GM21526 (cell line): ENCODE results near the gene SULT1A1.
"Not testable (repeated sequence)": the region's sequence is repeated elsewhere in the genome, so short reads cannot be mapped to it uniquely, and the experiment has no call there.

ENCODE experiments used
- ATAC-seq: cut with Tn5 transposase; IDR thresholded peaks from one replicate; pipeline ENCODE4 v1.9.1; 2021; ENCODE audit warnings: moderate library complexity; ENCODE audit not compliant: unreplicated experiment, low FRiP score

SULT1A1 gene

DNA sequence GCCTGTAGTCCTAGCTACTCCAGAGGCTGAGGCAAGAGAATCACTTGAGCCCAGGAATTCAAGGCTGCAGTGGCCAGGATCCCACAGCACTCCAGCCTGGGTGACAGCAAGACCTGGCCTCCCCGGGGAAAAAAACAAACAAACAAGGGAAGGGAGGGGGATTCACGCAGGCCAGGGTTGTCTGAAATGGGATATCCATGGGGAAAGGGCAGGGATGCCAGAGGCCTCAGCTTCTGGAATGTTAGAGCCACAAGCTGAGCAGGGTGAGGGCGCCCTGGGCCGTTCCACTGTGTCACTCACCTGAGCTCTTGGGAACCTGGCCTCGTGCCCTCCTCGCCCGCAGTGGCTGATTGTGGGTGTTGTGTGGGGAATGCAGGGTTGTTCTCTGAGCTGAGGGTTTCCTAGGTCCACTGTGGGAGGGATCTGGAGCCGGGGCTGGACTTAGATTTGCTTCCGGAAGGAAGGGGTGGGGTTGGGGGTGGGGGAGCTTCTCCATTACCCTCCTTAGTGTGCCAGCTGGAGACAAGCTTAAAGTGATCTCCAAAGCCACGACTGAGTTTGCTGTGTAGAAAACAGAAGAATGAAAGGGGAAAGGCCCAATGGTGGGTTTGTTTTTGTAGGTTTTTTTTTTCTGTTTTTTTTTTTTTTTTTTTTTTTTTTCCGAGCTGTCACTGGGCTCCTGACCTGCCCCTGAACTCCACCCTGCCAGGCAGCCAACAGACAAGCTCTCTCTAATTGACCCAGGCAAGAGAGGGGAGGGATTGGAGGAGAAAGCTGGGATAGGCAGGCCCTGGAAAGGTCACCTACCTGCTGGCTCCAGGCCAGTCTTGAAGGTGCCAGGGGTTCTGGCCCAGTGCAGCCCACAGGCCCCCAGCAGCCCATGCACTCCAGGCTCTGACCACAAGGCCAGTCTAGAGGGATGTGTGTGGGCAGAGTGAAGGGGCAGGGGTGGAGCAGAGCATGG, at the start of gene SULT1A1:
SULT1A1 (minus strand) TSS at position 414 of the 964 bp plus-strand sequence. CDS start 1,189 bp downstream, outside the sequence.
- no peak for ATAC-seq

DNA sequence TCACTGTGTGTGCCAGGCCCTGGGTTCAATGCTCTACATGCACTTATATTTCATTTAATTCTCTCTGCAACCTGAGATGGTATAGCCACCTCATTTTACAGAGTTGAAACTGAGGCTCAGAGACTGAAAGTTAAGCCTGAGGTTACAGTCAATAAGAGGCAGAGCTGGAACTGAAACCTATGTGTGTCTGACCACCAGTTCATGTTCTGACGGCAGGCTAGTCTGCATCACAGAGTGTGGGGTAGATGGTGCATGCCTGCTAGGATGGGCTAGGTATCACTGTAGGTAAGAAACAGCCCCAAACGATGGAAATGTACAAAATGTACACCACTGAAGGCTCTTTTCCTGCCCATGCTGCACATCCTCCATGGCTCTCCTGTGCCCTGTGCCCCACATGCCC, 30.1 kb upstream of the SULT1A1 start:
- ATAC-seq = not testable (repeated sequence)

DNA sequence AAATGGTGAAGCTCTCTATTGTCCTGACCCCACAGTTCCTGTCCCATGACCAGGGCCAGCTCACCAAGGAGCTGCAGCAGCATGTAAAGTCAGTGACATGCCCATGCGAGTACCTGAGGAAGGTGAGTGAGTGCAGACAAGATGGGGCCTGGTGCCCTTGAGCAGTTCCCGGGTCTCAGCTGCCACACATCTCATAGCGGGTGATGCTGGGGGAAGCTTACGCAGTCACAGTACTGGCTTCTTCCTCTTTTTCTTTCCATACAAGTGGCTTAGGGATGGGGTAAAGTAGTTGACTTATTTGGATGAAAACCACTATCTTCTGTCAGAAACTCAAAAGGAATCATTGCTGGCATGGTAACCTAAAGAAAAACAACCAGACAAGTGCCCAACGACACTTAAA, 28.5 kb upstream of the SULT1A1 start:
- ATAC-seq = not testable (repeated sequence)

DNA sequence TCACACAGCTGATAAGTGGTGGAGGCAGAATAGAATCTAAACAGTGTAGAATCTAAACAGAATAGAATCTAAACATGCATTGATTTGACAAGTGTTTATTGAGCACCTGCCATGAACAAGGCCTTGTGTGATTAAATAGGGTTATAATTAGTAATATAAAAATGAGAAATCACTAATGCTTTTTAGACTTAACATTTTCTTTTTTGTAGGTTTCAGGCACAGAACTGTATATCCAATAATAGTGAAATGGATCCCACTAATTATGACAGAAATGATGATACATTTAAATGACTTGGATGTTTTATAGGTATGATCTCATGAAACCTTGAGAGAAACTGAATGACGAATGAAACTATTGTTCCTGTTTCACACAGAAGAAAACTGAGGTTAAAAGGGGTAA, 27.9 kb upstream of the SULT1A1 start, which contains the start of gene NPIPB8:
NPIPB8 (plus strand) TSS at position 301 of the 400 bp plus-strand sequence. CDS start 296 bp downstream, outside the sequence.
- not testable (repeated sequence) for ATAC-seq

DNA sequence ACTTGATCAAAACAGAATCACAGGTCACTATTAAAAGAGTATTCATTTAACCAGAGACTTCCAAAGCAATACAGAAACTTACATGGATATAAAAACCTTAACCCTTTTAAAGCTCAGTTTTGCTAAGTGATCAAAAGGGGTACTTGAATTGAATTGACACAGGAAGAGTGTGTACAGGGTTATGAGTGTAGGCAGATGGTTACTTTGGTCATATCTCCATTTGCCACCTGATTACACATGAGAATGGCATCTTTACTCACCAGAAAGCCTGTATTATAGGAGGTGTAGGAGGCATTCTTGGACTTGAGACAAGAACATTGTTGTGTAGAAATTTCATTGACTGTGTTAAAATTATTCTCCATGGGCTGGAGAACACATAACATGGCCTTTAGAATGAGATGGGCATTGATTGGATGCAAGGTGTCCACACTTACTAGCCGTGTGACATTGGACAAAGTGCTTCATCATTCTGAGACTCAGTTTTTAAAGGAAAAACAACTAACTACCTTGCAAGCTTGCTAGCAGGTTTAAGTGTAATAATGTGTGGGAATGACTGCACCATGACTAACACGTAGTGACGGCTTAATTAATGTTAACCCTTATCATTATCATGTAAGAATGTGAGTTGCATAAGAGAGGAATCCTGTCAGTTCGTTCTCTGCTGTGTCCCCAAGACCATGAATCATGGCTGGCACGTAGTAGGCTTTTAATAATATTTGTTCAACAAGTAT, 26.4 kb upstream of the SULT1A1 start:
- ATAC-seq = not testable (repeated sequence)

DNA sequence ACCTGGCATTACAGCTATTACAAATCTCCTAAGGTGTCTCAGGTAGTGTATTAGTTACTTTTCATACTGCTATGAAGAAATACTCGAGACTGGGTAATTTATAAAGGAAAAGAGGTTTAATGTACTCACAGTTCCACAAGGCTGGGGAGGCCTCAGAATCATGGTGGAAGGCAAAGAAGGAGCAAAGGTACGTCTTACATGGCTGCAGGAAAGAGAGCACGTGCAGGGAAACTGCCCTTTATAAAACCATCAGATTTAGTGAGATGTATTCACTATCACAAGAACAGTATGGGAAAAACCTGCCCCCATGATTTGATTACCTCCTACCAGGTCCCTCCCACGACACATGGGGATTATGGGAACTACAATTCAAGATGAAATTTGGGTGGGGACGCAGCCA, 21.1 kb upstream of the SULT1A1 start:
- ATAC-seq = not testable (repeated sequence)

DNA sequence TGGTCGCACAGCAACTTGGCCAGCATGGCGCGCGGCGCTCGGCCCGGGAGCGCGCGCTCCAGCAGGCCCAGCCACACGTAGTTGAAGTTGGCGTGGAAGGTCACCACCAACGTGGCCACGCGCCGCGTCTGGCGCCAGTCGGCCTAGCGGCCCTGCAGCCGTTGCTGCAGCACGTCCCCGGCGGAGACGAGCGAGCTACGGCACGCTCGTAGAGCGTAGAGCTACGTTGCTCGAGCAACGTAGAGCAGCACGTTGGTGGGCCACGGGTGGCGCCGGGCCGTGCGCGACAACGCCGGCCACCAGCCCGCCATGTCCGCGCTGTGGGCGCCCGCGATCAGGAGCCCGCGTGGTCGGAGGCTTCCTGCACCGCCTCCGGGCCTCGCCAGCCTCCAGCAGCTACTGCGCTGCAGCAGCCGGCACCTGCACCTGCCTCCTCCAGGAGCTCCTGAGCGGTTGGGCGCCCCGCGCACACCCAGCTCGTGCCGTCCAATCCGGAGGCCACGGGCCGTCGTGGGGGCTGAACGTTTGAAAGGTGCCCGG, 13.4 kb upstream of the SULT1A1 start:
- ATAC-seq = no peak

DNA sequence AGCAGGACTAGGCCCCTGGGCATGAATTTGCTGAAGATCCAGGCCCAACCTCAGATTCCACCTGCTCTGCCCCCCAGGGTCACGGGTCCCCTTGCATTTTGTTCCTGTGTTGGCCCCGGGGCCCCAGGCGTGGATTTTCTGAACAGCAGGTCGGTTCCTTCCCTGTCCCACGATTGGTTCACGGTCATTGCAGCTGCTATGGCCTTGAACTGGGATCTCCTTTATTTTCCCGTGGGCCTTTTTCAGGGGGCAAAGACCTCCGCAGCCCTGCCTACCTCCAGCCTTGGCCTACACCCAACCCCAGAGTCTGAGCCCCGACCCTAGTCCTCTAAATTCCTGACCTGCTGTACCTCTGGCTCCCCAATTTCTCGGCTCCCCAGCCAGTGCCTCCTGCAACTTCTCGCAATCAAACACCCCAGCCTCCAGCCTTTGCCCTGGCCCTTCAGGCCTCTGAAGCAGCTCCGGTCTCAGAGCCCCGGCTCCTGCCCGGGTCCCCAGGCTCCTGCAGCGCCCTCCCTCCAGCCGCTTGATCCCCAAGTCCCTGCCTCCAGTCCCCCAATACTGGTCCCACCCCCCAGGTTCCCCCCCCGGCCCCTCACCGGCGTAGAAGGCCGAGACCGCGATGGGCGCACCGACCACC, 12.8 kb upstream of the SULT1A1 start:
- not testable (repeated sequence) for ATAC-seq

DNA sequence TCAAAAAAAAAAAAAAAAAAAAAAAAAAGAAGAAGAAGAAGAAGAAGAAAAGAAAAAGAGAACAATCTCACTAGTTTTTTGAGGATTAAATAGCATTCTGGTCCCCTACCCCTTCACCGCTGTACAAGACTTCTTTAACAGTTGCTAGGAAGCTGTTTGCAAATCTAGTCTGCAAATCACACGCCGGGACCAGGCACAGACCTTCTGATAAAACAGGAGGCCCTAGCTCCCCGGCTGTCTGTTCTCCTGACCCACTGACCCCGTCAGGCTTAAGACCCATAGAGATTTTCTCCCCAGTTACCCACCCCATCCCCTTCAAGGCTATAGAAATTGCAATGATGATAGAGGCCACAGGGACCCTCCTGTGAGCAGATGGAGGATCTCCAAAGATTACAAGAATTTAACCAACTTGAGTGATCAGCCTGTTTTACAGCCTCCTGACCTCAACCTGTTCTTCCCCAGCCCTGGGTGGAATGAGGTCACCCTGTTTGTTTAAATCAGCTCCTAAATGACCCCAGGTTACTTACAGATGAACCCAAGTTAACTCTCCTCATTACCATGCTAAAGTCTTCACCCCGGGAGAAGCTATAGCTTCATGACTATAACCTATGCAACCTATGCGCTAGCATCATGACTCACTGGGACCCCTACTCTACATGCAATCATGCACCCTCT, 11.8 kb upstream of the SULT1A1 start:
- no peak for ATAC-seq

DNA sequence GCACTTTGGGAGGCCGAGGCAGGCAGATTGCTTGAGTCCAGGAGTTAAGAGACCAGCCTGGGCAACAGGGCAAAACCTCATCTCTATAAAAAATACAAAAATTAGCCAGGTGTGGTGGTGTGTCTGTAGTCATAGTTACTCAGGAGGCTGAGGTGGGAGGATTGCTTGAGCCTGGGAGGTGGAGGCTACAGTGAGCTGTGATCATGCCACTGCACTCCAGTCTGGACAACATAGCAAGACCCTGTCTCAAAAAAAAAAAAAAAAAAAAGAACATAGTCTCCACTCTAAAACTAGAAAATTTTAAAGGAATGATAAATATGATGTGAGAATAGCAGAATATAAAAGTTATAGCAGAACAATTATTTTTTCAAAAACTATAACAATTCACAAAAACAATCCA, 10.5 kb upstream of the SULT1A1 start:
- not testable (repeated sequence) for ATAC-seq

DNA sequence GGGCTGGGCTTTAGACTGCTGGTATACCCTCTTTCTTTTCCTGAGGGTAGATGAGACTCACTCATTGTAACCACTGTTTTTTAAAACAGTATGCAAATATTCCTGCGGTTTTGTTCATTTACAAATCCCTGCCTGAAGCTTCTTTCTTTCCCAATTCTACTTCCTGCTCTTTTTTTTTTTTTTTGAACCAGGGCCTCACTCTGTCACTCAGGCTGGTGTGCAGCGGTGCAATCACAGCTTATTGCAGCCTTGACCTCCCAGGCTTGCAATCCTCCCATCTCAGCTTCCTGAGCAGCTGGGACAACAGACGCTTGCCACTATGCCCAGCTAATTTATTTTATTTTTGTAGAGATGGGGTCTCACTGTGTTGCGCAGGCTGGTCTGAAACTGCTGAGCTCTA, 8.0 kb upstream of the SULT1A1 start:
- ATAC-seq = no peak

DNA sequence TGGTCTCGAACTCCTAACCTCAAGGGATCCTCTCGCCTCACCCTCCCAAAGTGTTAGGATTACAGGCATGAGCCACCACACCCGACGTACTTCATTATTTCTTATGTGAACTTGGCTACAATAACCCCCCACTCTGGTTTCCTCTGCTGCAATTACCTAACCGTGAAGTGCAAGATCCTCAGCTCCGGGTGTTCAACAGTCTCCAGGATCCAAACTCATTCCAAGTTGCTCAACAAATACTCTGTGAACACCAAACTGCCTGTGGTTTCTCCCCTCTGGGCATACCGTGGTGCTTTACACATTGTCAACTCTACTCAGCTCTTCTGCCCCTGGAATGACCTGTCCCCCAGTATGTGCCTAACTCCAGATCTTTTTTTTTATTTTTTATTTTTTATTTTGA, 6.8 kb upstream of the SULT1A1 start:
- no peak for ATAC-seq

DNA sequence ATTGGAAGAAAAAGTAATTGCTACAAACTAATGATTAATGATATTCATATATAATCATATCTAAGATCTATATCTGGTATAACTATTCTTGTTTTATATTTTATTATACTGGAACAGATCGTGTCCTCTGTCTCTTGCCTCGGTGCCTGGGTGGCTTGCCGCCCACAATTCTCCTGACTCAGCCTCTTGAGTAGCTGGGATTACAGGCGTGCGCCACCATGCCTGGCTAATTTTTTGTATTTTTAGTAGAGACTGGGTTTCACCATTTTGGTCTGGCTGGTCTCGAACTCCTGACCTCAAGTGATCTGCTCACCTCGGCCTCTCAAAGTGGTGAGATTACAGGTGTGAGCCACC, 6.4 kb upstream of the SULT1A1 start:
- ATAC-seq = not testable (repeated sequence)

DNA sequence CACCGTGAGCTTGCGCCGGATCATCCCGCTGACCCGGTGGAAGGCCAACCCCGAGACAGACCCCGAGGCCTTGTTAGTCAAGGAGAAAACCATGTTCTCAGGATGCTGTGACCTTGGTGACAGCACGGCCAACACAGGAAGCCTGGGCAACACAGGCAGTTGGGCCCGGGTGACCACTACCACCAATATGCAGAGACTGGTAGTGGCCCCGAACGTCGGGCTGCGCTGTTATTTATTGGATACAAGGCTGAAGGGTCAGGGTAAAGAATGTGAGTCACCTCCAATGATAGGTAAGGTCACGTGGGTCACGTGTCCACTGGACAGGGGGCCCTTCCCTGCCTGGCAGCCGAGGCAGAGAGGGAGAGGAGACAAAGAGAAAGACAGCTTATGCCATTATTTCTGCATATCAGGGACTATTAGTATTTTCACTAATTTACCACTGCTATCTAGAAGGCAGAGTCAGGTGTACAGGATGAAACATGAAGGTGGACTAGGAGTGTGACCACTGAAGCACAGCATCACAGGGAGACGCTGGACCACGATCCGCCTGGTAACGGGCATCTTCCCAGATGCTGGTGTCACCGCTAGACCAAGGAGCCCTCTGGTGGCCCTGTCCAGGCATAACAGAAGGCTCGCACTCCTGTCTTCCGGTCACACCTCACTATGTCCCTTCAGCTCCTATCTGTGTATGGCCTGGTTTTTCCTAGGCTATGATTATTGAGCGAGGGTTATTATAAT, 5.8 kb upstream of the SULT1A1 start:
- not testable (repeated sequence) for ATAC-seq

DNA sequence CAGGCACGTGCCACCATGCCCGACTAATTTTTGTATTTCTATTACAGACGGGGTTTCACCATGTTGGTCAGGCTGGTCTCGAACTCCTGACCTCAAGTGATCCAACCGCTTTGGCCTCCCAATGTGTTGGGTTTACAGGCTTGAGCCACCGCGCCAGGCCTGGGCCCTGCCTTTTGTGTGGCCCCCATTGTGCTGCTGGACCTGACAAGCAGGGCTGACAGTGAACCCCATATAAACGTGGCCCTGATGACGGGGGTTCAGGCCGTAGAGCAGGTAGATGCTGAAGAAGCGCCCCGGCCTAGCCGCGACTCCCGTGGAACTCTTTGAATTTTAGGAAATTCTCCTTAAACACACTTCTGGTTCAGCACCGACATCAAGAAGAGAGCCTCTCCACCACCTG, 4.7 kb upstream of the SULT1A1 start:
- ATAC-seq = not testable (repeated sequence)

DNA sequence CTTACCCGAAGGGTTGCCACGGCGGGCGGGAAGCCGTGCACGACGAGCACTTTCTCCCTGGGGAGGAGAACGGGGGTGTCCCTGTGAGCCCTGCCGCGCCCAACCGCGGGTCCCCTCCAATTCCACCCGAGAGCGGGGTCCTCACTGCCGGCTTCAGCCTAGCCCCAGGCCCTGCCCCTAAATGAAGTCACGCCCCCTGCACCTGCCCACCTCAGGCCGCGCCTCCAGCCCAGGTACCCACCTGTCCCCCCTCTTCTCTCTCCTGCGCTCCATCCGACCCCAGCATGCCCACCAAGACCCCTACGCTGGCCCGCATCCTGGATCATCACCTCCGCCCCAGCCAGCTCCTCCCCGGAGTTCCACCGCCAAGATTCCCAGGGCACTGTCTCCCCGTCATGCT, 4.1 kb upstream of the SULT1A1 start:
- not testable (repeated sequence) for ATAC-seq

DNA sequence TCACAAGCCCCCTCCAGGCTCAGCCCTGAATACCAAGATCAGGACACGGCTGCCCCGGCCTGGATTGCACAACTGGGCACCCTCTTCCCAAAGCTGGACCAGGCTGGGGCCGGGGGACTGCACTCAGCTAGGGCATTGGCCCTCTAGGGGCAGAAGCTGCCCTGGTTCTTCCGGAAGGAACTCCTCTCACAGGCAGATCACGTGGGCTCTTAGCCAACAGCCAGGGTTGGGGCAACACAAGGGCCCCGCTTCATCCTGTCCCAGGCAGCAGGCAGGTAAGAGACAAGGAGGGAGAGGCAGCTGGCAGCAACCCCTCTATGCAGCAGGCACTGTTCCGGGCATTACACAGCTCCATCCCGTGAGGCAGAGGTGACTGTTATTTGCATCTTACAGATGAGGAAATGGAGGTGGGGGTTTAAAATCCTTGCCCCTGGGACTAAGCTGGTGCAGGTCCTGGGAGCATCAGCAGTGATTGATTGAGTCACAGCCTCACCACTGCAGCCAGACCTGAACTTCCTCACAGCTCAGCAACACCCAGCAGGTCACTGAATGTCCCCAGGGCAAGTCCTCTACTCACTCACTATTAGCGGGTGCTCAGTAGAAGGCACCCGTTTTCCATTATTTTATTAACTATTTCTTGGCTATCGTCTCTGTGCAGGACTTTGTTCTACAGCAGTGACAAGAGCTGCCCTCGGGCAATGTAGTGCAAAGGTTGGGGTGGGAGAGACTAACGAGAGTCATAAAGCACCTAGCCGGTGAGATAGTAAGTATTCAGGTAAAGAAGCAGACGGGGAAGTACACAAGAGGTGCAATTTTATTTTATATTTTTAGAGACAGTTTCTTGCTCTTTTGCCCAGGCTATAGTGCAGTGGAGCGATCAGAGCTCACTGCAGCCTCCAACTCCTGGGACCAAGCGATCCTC, 2.8 kb upstream of the SULT1A1 start:
- not testable (repeated sequence) for ATAC-seq

DNA sequence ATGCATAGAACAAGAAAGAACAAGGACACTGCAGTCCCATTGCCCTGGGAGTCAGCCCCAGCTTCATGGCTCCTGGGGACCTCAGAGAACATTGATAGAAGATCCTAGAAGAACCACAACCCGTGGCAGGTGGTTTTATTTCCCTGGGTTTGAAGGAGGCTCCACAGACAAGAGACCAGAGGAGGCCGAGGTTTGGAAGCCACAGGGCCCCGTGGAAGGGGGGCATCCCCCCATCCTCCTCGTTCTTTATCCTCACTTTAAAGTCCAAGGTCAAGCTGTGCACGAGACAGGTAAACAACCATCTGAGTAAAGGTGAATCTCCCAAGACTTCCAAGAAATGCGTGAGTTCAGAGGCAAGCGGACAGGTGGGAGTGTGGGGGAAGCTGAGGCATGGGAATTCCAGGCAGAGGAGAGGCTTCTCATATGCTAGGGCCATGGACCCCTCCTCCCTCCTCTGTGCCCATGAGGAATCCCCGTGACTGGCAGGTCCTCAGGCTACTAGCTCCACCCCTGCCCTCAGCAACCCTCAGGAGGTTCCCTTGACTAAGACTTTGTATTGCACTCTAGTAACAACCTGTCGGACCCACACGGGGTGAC, 849 bp upstream of the SULT1A1 start:
- ATAC-seq = no peak
